COLO668 (cell line): ENCODE results near the gene ASXL1.

Experiments used
- DNase-seq: peaks from one replicate; lab custom pipeline; 2025; ENCODE audit not compliant: unreplicated experiment; lab: John Stamatoyannopoulos, UW

The ASXL1 gene

GRCh38 chr20:32477594-32478512 is 119.7 kb downstream of the ASXL1 start:
- DNase-seq = no peak

GRCh38 chr20:32478576-32478975 is 120.4 kb downstream of the ASXL1 start:
- DNase-seq = no peak

GRCh38 chr20:32479012-32479411 is 120.9 kb downstream of the ASXL1 start:
- no peak for DNase-seq

GRCh38 chr20:32479697-32480171 is 121.6 kb downstream of the ASXL1 start:
- DNase-seq = no peak

- DNase-seq = no peak
Measured at GRCh38 chr20:32480371-32481241, 122.5 kb downstream of the ASXL1 start.

- no peak for DNase-seq
Measured at GRCh38 chr20:32481311-32482142, 123.4 kb downstream of the ASXL1 start.

GRCh38 chr20:32482143-32482441 is 124.0 kb downstream of the ASXL1 start:
- DNase-seq = no peak

- DNase-seq = peak; percentile 36
Measured at GRCh38 chr20:32482442-32483261, 124.5 kb downstream of the ASXL1 start.

GRCh38 chr20:32483351-32484224 is 125.5 kb downstream of the ASXL1 start:
- DNase-seq = peak; percentile 62

GRCh38 chr20:32484225-32484957 is 126.3 kb downstream of the ASXL1 start:
- DNase-seq = peak; percentile 47

- DNase-seq = peak; percentile 56
Measured at GRCh38 chr20:32484958-32485769, 127.0 kb downstream of the ASXL1 start.

GRCh38 chr20:32485770-32486478 is 127.8 kb downstream of the ASXL1 start:
- DNase-seq = no peak

GRCh38 chr20:32487381-32487780 is 129.2 kb downstream of the ASXL1 start:
- DNase-seq = no peak

- no peak for DNase-seq
Measured at GRCh38 chr20:32488066-32488838, 130.1 kb downstream of the ASXL1 start.
